Tibial nerve (tissue), 4 donors: ENCODE measurements around the gene TSPY8. TPM values are rescaled to one million over a fixed set of nuclear protein-coding genes. Genes with fewer than 3 reads are reported as not detected.
"Not testable (repeated sequence)": the region's sequence is repeated elsewhere in the genome, so short reads cannot be mapped to it uniquely, and the experiment has no call there.

Source experiments
- DNase-seq, 2 donors: peaks; one replicate each; pipeline ENCODE4 v3.0.0-alpha.2; 2019; ENCODE audit warnings: low spot score in 2 of 2
- H3K27ac ChIP-seq, 4 donors: fragments of 200-600 bp; sonication (generic) in 3 of 4; one replicate each; pipeline ENCODE4 v1.5.1; 2017 to 2019; ENCODE audit warnings: mild to moderate bottlenecking in 1 of 4
- H3K27me3 ChIP-seq, 2 donors: fragments of 200-600 bp; sonication (generic) in 1 of 2; one replicate each; pipeline versions ENCODE4 v1.5.1 to v1.6.0; 2017 to 2019
- H3K36me3 ChIP-seq, 3 donors: fragments of 200-600 bp; sonication (generic); one replicate each; pipeline ENCODE4 v1.5.1; 2018 to 2019
- H3K4me1 ChIP-seq, 4 donors: fragments of 200-600 bp; sonication (generic) in 3 of 4; one replicate each; pipeline ENCODE4 v1.5.1; 2017 to 2019
- H3K4me3 ChIP-seq, 4 donors: fragments of 200-600 bp; sonication (generic) in 3 of 4; one replicate each; pipeline ENCODE4 v1.5.1; 2017 to 2019; ENCODE audit warnings: mild to moderate bottlenecking in 1 of 4, moderate library complexity in 1 of 4
- H3K9me3 ChIP-seq, 4 donors: fragments of 200-600 bp; sonication (generic) in 3 of 4; one replicate each; pipeline ENCODE4 v1.5.1; 2017 to 2019
- EP300 ChIP-seq, 2 donors: sonication (generic); formaldehyde crosslinking; IDR thresholded peaks; one replicate each; pipeline ENCODE4 v1.6.1; 2017; ENCODE audit warnings: antibody characterized with exemption in 2 of 2, mild to moderate bottlenecking in 1 of 2
- POLR2A ChIP-seq, 2 donors: fragments of 450-650 bp; IDR thresholded peaks; one replicate each; pipeline ENCODE4 v1.6.1; 2017; ENCODE audit warnings: antibody characterized with exemption in 2 of 2, mild to moderate bottlenecking in 2 of 2, moderate library complexity in 2 of 2
- WGBS, 2 donors: methylation state at CpG; one replicate each; pipeline ENCODE4 v1.1.5; 2018; 5-methylcytosine and 5-hydroxymethylcytosine counted together
- small RNA-seq: library from RNA; depleted of rRNA; stranded (forward); fragments of <200 nt; gene quantifications from one replicate; pipeline ENCODE3, GENCODE V24; 2016
- total RNA-seq, 4 donors: library from RNA; depleted of rRNA; stranded (reverse); fragments of >200 nt; gene quantifications; one replicate each; pipeline ENCODE4 v1.1.0, GENCODE V29; 2016
- TF ChIP-seq, protein P1 (sequence below), 5 experiments: fragments of 200-600 bp in 3 of 5; fragments of 450-650 bp in 2 of 5; sonication (generic) in 3 of 5; IDR thresholded peaks; one replicate each; pipeline ENCODE4 v1.5.1; 2016 to 2019; ENCODE audit warnings: antibody characterized with exemption in 5 of 5, mild to moderate bottlenecking in 3 of 5, moderate library complexity in 2 of 5

The TSPY8 gene, protein sequence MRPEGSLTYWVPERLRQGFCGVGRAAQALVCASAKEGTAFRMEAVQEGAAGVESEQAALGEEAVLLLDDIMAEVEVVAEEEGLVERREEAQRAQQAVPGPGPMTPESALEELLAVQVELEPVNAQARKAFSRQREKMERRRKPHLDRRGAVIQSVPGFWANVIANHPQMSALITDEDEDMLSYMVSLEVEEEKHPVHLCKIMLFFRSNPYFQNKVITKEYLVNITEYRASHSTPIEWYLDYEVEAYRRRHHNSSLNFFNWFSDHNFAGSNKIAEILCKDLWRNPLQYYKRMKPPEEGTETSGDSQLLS
- total RNA-seq = not detected

DNA sequence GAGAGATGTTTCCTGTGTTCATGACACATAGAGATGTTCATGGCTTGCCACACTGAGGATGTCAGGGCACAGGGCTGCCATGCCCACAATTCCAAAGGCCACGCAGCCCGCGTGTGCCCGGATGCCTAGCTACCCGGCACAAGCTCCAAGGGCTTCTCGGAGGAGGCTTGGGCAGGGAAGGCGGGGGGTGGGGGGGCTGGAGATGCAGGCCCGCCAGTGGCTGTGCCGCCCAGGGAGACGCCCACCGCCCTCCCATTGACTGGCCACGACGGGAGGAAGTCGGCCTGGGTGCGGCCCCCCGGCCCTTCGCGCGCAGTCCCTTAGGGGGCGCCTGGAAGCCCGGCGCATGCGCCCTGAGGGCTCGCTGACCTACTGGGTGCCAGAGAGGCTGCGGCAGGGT lies at the start of gene TSPY8:
Gene TSPY8 (plus strand): TSS at position 301 of the 400 bp plus-strand sequence. CDS start 46 bp downstream, at position 347.
- H3K9me3 ChIP-seq, H3K4me3 ChIP-seq, H3K27me3 ChIP-seq, H3K4me1 ChIP-seq, H3K27ac ChIP-seq, H3K36me3 ChIP-seq, DNase-seq: not testable (repeated sequence)
- no CpG with 5 or more reads among the region's 25 CpGs for WGBS, 2 donors

DNA sequence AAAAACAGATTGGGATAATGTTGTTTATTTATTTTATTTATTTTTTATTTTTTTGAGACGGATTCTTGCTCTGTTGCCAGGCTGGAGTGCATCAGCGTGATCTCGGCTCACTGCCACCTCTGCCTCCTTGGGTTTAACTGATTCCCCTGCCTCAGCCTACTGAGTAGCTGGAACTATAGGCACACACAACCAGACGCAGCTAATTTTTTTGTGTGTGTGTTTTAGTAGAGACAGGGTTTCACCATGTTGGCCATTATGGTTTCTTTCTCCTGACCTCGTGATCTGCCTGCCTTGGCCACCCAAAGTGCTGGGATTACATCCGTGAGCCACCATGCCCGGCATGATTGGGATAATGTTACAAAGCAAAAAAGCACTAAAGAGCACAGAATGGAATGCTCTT lies 36.6 kb upstream of the TSPY8 start:
- Histone ChIP-seq H3K27me3 (no peaks in the 10 kb centered on the region), H3K27ac (no peak overlapping the region), H3K9me3 (no peaks in the 10 kb centered on the region), H3K4me1 (no peaks in the 10 kb centered on the region), H3K4me3 (no peak overlapping the region), H3K36me3 (no peaks in the 10 kb centered on the region)
- TF ChIP-seq EP300 (IDR thresholded peaks at IDR 0.05) (no peak), POLR2A (IDR thresholded peaks at IDR 0.05) (no peak)
- TF ChIP-seq, protein P1, sequence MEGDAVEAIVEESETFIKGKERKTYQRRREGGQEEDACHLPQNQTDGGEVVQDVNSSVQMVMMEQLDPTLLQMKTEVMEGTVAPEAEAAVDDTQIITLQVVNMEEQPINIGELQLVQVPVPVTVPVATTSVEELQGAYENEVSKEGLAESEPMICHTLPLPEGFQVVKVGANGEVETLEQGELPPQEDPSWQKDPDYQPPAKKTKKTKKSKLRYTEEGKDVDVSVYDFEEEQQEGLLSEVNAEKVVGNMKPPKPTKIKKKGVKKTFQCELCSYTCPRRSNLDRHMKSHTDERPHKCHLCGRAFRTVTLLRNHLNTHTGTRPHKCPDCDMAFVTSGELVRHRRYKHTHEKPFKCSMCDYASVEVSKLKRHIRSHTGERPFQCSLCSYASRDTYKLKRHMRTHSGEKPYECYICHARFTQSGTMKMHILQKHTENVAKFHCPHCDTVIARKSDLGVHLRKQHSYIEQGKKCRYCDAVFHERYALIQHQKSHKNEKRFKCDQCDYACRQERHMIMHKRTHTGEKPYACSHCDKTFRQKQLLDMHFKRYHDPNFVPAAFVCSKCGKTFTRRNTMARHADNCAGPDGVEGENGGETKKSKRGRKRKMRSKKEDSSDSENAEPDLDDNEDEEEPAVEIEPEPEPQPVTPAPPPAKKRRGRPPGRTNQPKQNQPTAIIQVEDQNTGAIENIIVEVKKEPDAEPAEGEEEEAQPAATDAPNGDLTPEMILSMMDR (IDR thresholded peaks at IDR 0.05) = no peak
- DNase-seq = no peak
- WGBS, 2 donors = 63% methylated on average over 7 of the region's 7 CpGs; no CpG with 5 or more reads in 1 of the 2 donors

DNA sequence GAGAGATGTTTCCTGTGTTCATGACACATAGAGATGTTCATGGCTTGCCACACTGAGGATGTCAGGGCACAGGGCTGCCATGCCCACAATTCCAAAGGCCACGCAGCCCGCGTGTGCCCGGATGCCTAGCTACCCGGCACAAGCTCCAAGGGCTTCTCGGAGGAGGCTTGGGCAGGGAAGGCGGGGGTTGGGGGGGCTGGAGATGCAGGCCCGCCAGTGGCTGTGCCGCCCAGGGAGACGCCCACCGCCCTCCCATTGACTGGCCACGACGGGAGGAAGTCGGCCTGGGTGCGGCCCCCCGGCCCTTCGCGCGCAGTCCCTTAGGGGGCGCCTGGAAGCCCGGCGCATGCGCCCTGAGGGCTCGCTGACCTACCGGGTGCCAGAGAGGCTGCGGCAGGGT lies 20.4 kb upstream of the TSPY8 start, which contains the start of gene TSPY4:
Gene TSPY4 (plus strand): TSS at position 301 of the 400 bp plus-strand sequence. CDS start 46 bp downstream, at position 347.
- H3K27ac ChIP-seq, H3K9me3 ChIP-seq, H3K27me3 ChIP-seq, H3K36me3 ChIP-seq, DNase-seq, H3K4me3 ChIP-seq, H3K4me1 ChIP-seq: not testable (repeated sequence)
- 96% methylated on average over 6 of the region's 26 CpGs; no CpG with 5 or more reads in 1 of the 2 donors for WGBS, 2 donors

DNA sequence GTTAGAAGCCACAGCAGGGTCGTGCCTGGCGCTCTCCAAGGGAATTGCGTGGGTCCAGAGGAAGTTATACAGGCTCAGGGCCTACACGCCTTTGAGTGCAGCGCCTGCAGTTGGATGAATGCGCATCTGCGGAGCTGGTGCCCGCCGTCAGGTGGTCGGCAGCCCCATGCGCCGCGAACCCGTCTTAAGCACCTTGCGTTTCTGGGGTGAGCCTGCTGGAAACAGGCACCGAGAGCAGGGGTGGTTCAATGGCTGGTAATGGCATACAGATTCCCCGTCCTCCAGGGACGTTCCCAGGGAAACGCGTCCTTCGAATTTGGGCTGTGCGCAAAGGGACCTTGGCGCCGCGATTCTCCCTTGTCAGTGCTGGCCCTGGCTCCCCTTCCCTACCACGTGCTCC lies 38.9 kb downstream of the TSPY8 start:
- WGBS, 2 donors = 94% methylated on average over 8 of the region's 26 CpGs; no CpG with 5 or more reads in 1 of the 2 donors
- not testable (repeated sequence) for H3K4me3 ChIP-seq, H3K9me3 ChIP-seq, H3K27ac ChIP-seq, DNase-seq, H3K4me1 ChIP-seq, H3K36me3 ChIP-seq, H3K27me3 ChIP-seq

DNA sequence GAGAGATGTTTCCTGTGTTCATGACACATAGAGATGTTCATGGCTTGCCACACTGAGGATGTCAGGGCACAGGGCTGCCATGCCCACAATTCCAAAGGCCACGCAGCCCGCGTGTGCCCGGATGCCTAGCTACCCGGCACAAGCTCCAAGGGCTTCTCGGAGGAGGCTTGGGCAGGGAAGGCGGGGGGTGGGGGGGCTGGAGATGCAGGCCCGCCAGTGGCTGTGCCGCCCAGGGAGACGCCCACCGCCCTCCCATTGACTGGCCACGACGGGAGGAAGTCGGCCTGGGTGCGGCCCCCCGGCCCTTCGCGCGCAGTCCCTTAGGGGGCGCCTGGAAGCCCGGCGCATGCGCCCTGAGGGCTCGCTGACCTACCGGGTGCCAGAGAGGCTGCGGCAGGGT lies 40.5 kb downstream of the TSPY8 start, which contains the start of gene TSPY3:
Gene TSPY3 (plus strand): TSS at position 301 of the 400 bp plus-strand sequence. CDS start 46 bp downstream, at position 347.
- not testable (repeated sequence) for H3K36me3 ChIP-seq, H3K27ac ChIP-seq, H3K4me3 ChIP-seq, H3K9me3 ChIP-seq, DNase-seq, H3K27me3 ChIP-seq, H3K4me1 ChIP-seq
- no CpG with 5 or more reads among the region's 26 CpGs for WGBS, 2 donors

Small RNA genes within 50 kb of the gene (small RNA-seq; reads per million reads assigned to genes)
- not detected for gene AC006158.1

Other genes with a start within 250 kb of the TSPY8 start
- gene TSPY4, start 20.3 kb upstream of the TSPY8 start, total RNA-seq = not detected
- not detected for gene TSPY3, start 40.6 kb downstream of the TSPY8 start, total RNA-seq
- gene TSPY1, start 109.2 kb downstream of the TSPY8 start, total RNA-seq = not detected
- not detected for gene TSPY9, start 129.5 kb downstream of the TSPY8 start, total RNA-seq
- not detected for gene TSPY10, start 170.1 kb downstream of the TSPY8 start, total RNA-seq